ENCODE data around the gene CSNK1D. TPM values are rescaled to one million over a fixed set of nuclear protein-coding genes. Genes with fewer than 3 reads are reported as not detected.
"Not testable (repeated sequence)": the region's sequence is repeated elsewhere in the genome, so short reads cannot be mapped to it uniquely, and the experiment has no call there.

The CSNK1D gene
- total RNA-seq, 4 donors from 2014 or later, result 24.6 to 102 (median 57.1) TPM

DNA sequence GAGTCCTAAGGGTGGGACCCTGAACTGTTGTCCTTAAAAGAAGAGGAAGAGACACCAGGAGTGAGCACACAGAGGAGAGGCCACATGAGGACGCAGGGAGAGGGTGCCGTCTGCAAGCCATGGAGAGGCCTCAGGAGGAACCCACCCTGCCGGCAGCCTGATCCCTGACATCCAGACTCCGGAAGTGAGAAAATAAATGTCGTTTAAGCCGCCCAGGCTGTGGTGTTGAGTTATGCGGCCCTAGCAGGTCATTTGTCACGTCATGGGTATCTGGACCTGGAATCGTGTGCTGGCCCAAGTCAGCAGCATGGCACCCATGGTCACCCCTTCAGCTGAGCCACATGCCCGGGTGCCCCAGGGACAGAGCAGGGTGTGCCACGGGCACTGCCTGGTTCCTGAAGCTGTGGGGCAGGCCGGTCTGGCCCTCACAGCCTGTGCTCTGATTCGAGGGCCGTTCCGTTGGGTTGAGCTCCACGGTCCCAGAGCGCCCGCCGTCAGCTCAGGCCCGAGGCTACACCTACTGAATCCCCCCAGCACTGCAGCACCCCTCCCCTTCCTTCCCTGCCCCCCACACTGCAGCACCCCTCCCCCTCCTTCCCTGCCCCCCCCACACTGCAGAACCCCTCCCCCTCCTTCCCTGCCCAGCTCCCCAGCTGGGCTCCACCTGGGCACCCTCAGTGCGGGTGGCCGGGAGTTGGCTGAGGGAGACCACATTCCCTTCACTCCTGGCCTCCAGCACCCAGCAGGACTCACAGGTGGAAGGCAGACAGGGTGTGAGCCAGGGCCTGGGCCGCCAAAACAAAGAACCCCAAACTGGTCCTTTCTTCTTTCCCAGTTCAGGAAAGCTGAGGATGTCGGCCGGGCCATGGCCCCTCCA is 58.2 kb downstream of the CSNK1D start:
- H3K27ac ChIP-seq, result peak overlapping the region; percentile 69 to 90 (median 80)
- TF ChIP-seq POLR2A (IDR thresholded peaks at IDR 0.05), result no peak
- TF ChIP-seq, protein P1, sequence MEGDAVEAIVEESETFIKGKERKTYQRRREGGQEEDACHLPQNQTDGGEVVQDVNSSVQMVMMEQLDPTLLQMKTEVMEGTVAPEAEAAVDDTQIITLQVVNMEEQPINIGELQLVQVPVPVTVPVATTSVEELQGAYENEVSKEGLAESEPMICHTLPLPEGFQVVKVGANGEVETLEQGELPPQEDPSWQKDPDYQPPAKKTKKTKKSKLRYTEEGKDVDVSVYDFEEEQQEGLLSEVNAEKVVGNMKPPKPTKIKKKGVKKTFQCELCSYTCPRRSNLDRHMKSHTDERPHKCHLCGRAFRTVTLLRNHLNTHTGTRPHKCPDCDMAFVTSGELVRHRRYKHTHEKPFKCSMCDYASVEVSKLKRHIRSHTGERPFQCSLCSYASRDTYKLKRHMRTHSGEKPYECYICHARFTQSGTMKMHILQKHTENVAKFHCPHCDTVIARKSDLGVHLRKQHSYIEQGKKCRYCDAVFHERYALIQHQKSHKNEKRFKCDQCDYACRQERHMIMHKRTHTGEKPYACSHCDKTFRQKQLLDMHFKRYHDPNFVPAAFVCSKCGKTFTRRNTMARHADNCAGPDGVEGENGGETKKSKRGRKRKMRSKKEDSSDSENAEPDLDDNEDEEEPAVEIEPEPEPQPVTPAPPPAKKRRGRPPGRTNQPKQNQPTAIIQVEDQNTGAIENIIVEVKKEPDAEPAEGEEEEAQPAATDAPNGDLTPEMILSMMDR (IDR thresholded peaks at IDR 0.05), result no peak
- peaks cover 0 to 5% (median 0%) of the 10 kb centered on the region in 4 donors for H3K27me3 ChIP-seq
- no peak overlapping the region for H3K4me3 ChIP-seq
- no peaks in the 10 kb centered on the region for H3K9me3 ChIP-seq
- H3K4me1 ChIP-seq, result peaks cover 38 to 65% (median 40%) of the 10 kb centered on the region in 3 donors
- 58% methylated on average over 9 to 11 of the region's 25 CpGs for WGBS, 2 donors
- no peaks in the 10 kb centered on the region for H3K36me3 ChIP-seq
- no peak for DNase-seq
- intact Hi-C loops (cut with DNase I), result no loop called here

DNA sequence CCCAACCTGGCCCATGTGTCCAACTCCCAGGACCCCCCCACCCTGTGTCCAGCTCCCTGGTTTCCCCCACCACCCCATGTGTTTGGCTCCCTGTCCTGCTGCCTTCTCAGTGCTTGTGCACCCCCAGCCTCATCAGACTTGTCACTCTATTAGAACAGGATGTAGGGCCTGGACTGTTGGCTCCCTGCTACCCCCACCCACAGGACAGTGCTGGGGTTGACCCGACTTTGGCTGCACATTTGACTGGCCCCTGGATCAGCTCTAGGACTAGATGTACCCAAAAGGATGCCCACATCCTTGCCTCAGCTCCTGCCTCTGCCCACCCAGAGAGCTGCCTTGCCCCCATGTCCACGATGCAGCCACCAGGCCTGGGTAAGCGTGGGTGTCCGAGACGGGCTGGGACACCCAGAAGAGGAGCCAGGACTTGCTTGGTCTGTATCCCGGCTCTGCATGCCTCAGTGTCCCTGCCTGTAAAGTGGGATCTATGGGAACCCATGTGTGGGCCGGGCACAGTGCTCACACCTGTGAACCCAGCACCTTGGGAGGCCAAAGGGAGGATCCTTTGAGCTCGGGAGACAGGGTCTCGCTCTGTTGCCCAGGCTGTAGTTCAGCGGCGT is 59.4 kb downstream of the CSNK1D start:
- H3K36me3 ChIP-seq, result no peaks in the 10 kb centered on the region
- TF ChIP-seq, protein P1 (IDR thresholded peaks at IDR 0.05), result no peak
- no peak for TF ChIP-seq POLR2A (IDR thresholded peaks at IDR 0.05)
- 87 to 100% methylated on average over 1 to 7 of the region's 11 CpGs for whole genome bisulfite sequencing, 2 donors
- peaks cover 38 to 65% (median 40%) of the 10 kb centered on the region in 3 donors for H3K4me1 ChIP-seq
- intact Hi-C loops (cut with DNase I), result no loop called here
- H3K27me3 ChIP-seq, result peaks cover 0 to 5% (median 0%) of the 10 kb centered on the region in 4 donors
- no peak overlapping the region for H3K4me3 ChIP-seq
- no peak overlapping the region for H3K27ac ChIP-seq
- H3K9me3 ChIP-seq, result no peaks in the 10 kb centered on the region
- DNase-seq, result no peak

DNA sequence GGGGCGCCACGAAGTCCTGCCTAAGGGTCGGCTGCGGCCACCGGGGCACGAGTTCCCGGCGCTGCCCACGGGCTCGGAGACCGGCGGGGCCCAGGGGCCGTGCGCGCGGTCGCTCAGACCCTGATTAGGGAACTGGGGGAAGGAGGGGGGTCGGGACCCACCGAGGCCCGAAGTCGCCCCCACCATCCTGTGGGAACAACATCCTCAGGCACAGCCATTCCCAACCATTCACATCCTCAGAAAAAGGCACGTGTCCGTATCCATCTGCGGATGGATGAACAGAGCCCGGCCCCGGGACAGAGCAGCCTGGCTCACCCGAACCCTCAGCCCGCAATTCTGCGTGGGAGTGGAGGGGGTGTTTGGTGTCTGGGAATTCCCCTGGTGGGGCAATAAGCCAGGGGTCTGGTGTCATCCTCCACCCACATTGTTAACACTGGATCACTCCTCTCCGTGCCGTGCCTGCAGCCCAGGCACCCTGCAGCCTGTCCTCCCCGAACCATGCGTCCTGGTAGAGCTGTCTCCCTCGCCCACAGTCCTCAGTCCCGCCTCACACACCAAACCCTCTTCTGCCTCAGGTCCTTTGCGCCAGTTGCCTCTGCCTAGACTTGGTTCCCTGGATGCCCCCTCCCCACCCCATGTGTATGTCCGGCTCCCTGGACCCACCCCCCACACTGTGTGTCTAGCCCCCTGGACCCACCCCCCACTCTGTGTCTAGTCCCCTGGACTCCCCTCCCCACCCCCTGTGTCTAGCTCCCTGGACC is 60.1 kb downstream of the CSNK1D start:
- Histone ChIP-seq H3K27ac (peak overlapping the region; percentile 67 to 91 (median 84)), H3K27me3 (peaks cover 0 to 5% (median 0%) of the 10 kb centered on the region in 4 donors), H3K9me3 (no peaks in the 10 kb centered on the region), H3K4me1 (peaks cover 38 to 65% (median 40%) of the 10 kb centered on the region in 3 donors), H3K4me3 (peak overlapping the region; percentile 63 to 97 (median 87)), H3K36me3 (no peaks in the 10 kb centered on the region)
- 10 to 18% methylated on average over 16 to 18 of the region's 37 CpGs for WGBS, 2 donors
- DNase-seq, result no peak
- intact Hi-C loops (cut with DNase I), result no loop called here
- TF ChIP-seq, protein P1 (IDR thresholded peaks at IDR 0.05), result no peak
- no peak for TF ChIP-seq POLR2A (IDR thresholded peaks at IDR 0.05)

DNA sequence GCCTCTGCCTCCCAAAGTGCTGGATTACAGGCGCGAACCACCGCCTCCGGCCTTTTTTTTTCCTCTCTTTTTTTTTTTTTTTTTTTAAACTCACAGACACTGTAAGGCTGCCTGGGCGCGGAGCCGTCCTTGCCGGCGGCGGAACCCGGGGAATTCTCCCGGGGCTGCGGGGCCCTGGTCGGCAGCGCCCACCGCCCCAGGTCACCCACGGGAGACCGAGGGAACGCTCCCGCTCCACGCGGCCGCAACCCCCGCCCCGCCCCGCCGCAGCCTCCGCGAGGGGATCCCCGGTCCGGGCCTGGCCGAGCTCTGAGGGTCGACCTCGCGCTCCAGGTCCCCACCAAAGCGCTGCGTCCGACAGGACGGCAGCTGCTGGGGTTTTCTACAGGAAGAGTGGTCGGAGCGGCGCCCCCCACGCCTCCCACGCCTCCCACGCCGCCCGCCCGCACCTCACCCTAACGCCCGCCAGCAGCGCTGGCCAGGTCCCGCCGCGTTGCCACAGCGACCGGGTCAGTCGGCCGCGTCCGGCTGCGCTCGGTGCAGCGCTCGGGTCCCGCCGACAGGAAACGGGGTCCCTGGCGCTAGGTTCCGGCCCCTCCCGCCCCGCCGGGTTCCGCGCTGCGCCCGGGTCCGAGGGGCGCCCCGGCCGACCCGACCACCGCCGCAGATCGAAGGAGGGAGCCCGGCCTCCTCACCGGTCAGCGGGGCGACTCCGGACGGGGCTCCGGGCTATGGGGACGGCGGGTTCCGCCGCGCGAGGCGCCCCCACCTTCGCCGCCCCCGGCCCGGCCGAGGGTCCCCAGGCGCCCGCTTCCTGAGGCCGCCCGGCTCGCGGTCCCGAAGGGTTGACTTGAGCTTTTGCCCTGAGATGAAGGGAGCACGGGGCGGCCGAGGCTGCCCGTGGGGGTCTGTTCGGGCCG is 60.9 kb downstream of the CSNK1D start, which contains the start of gene CCDC57:
Gene CCDC57, minus strand, starts transcription at position 512 of the 920 bp plus-strand sequence. CDS start 10,898 bp downstream, outside the sequence.
- Histone ChIP-seq H3K4me1 (peaks cover 34 to 60% (median 38%) of the 10 kb centered on the region in 3 donors), H3K9me3 (no peaks in the 10 kb centered on the region), H3K4me3 (peak within 1 kb of the TSS; percentile 63 to 97 (median 87)), H3K36me3 (no peaks in the 10 kb centered on the region), H3K27me3 (peaks cover 0 to 5% (median 0%) of the 10 kb centered on the region in 4 donors), H3K27ac (peak within 1 kb of the TSS; percentile 67 to 91 (median 84))
- intact Hi-C loops (cut with DNase I), result no loop called here
- TF ChIP-seq, protein P1 (IDR thresholded peaks at IDR 0.05), result peak in 3 of 6 experiments; percentile 33 to 37 (median 36)
- peak in 3 of 4 donors; percentile 37 to 65 (median 47) for TF ChIP-seq POLR2A (IDR thresholded peaks at IDR 0.05)
- no peak for DNase-seq
- 2% methylated on average over 13 of the region's 116 CpGs; no CpG with 5 or more reads in 1 of the 2 donors for WGBS, 2 donors

DNA sequence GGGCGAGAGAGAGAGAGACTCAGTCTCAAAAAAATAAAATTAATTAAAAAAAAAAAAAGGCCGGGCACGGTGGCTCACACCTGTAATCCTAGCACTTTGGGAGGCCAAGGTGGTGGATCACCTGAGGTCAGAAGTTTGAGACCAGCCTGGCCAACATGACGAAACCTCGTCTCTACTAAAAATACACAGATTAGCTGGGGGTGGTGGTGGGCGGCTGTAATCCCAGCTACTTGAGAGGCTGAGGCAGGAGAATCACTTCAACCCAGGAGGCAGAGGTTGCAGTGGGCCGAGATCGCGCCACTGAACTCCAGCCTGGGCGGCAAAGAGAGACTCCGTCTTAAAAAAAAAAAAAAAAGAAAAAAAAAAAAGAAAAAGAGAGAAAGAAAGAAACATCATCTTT is 62.8 kb downstream of the CSNK1D start:
- H3K27me3 ChIP-seq; DNase-seq; H3K27ac ChIP-seq; intact Hi-C loops (cut with DNase I); H3K9me3 ChIP-seq; H3K36me3 ChIP-seq; H3K4me3 ChIP-seq: not testable (repeated sequence)
- WGBS, 2 donors, result 87 to 94% methylated on average over 7 to 11 of the region's 11 CpGs
- H3K4me1 ChIP-seq, result peaks cover 23 to 53% (median 24%) of the 10 kb centered on the region in 3 donors
